ENCODE data around the gene MMP19.

DNA sequence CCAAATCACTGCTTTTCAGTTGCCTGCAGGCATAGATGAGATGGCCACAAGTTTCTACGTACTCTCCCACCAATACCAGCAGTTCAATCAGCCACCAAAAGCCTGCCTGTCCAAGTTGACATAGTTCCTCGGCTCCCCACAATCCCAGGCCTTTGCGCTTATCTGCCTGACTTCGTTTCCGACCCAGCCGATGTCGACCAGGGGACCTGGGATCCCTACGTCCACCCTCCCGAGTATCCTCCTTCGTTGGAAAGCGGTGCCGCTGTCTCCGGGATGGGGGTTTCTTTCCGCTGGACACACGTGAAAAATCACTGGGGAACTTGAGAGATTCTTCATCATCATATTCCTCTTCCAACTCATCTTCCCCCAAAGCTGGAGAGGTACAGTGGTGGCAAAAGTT is 14.9 kb downstream of the MMP19 start:
- TF ChIP-seq, protein P1, sequence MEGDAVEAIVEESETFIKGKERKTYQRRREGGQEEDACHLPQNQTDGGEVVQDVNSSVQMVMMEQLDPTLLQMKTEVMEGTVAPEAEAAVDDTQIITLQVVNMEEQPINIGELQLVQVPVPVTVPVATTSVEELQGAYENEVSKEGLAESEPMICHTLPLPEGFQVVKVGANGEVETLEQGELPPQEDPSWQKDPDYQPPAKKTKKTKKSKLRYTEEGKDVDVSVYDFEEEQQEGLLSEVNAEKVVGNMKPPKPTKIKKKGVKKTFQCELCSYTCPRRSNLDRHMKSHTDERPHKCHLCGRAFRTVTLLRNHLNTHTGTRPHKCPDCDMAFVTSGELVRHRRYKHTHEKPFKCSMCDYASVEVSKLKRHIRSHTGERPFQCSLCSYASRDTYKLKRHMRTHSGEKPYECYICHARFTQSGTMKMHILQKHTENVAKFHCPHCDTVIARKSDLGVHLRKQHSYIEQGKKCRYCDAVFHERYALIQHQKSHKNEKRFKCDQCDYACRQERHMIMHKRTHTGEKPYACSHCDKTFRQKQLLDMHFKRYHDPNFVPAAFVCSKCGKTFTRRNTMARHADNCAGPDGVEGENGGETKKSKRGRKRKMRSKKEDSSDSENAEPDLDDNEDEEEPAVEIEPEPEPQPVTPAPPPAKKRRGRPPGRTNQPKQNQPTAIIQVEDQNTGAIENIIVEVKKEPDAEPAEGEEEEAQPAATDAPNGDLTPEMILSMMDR (conservative IDR thresholded peaks at IDR 0.05; ENCODE audit: low read depth, low read length) = no peak
- TF ChIP-seq MXI1 (IDR thresholded peaks at IDR 0.05; ENCODE audit: borderline replicate concordance, low read depth, low read length) (no peak), POLR2A (IDR thresholded peaks at IDR 0.05; ENCODE audit: low read depth, low read length) (no peak), BHLHE40 (IDR thresholded peaks at IDR 0.05; ENCODE audit: low read depth, low read length) (no peak), SMC3 (IDR thresholded peaks at IDR 0.05; ENCODE audit: low read depth, low read length) (no peak), RAD21 (IDR thresholded peaks at IDR 0.05; ENCODE audit: low read length) (no peak)
- TF ChIP-seq, protein P2, sequence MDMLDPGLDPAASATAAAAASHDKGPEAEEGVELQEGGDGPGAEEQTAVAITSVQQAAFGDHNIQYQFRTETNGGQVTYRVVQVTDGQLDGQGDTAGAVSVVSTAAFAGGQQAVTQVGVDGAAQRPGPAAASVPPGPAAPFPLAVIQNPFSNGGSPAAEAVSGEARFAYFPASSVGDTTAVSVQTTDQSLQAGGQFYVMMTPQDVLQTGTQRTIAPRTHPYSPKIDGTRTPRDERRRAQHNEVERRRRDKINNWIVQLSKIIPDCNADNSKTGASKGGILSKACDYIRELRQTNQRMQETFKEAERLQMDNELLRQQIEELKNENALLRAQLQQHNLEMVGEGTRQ (IDR thresholded peaks at IDR 0.05; ENCODE audit: low read depth, low read length) = no peak
